ENCODE results near the gene CCDC174.
"Not testable (repeated sequence)": the region's sequence is repeated elsewhere in the genome, so short reads cannot be mapped to it uniquely, and the experiment has no call there.

Gene CCDC174

DNA sequence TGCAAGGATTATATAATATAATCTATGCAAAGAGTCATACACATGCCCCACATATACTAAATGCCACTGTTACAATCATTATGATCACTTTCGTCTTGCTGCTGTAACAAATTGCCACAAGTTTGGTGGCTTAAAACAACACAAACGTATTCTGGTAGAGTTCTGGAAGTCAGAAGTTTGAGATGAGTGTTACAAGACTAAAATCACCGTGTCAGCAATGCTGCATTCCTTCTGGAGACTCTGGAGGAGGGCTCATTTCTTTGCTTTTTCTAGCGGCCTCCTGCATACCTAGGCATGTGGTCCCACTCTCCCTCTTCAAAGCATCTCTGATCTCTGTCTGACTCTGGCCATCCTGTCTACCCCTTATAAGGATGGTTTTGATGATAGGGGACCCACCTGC, 1.4 kb upstream of the CCDC174 start:
- Histone ChIP-seq H3K36me3 (replicated peaks in 1 of 2; ENCODE audit: control insufficient read depth in 2 of 2, insufficient read depth in 2 of 2, low read length in 2 of 2) (peaks cover 0 to 18% of the 10 kb centered on the region in 2 donors), H2BK5ac (ENCODE audit: low read length) (no peak overlapping the region), H3K4me2 (ENCODE audit: insufficient read depth, low read length, poor library complexity, severe bottlenecking) (no peak overlapping the region), H3K18ac (ENCODE audit: low read length) (no peak overlapping the region), H2AFZ (ENCODE audit: low read length) (no peak overlapping the region), H3K4me1 (ENCODE audit: control insufficient read depth in 2 of 2, insufficient read depth in 1 of 2, low read depth in 1 of 2, low read length in 2 of 2) (peaks cover 2 to 8% of the 10 kb centered on the region in 2 donors), H3K79me1 (ENCODE audit: low read depth, low read length) (peaks cover 5% of the 10 kb centered on the region), H3K9me3 (replicated peaks in 1 of 2; ENCODE audit: control insufficient read depth in 2 of 2, insufficient read depth in 1 of 2, low read depth in 1 of 2, low read length in 2 of 2) (no peaks in the 10 kb centered on the region), H4K91ac (ENCODE audit: low read depth, low read length, poor library complexity) (no peak overlapping the region), H3K4ac (ENCODE audit: low read length) (no peak overlapping the region), H3K9ac (ENCODE audit: low read depth, low read length, poor library complexity) (no peak overlapping the region), H2BK12ac (ENCODE audit: low read length) (no peak overlapping the region), H2AK5ac (ENCODE audit: low read depth, low read length) (no peak overlapping the region), H2BK120ac (ENCODE audit: low read depth, low read length) (no peak overlapping the region), H3K14ac (ENCODE audit: low read length) (no peak overlapping the region), H3K27ac (replicated peaks; ENCODE audit: low read length) (no peak overlapping the region), H3K23ac (ENCODE audit: low read depth, low read length, poor library complexity) (no peak overlapping the region), H3K27me3 (ENCODE audit: control insufficient read depth in 3 of 3, insufficient read depth in 3 of 3, low read depth in 1 of 3, low read length in 3 of 3) (no peaks in the 10 kb centered on the region), H2BK15ac (ENCODE audit: low read length) (no peak overlapping the region), H3K4me3 (ENCODE audit: low read length in 2 of 2) (no peak overlapping the region), H4K8ac (ENCODE audit: low read depth, low read length) (no peak overlapping the region)
- no peak for DNase-seq (ENCODE audit: low spot score)
- no CpG with 5 or more reads among the region's 4 CpGs for WGBS, 2 donors (ENCODE audit: extremely low coverage in 2 of 2, insufficient read length in 2 of 2, insufficient replicate concordance in 1 of 2)

DNA sequence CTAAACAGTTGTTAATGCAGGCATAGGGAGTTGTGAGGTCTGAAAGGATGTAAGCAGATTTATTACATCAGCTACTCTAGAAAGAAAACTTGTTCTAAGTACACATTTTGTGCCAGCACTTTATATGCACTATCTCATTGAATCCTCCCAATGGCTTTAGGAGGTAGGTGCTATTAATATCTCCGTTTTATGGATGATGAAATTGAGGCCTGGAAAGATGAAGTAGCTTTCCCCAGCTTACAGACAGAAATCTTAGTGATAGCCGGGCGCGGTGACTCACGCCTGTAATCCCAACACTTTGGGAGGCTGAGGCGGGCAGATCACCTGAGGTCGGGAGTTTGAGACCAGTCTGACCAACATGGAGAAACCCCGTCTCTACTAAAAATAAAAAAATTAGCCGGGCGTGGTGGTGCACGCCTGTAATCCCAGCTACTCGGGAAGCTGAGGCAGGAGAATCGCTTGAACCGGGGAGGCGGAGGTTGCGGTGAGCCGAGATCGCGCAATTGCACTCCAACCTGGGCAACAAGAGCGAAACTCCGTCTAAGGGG, 872 bp downstream of the CCDC174 start:
- not testable (repeated sequence) for H4K8ac ChIP-seq (ENCODE audit: low read depth, low read length)
- WGBS, 2 donors (ENCODE audit: extremely low coverage in 2 of 2, insufficient read length in 2 of 2, insufficient replicate concordance in 1 of 2) = no CpG with 5 or more reads among the region's 21 CpGs

DNA sequence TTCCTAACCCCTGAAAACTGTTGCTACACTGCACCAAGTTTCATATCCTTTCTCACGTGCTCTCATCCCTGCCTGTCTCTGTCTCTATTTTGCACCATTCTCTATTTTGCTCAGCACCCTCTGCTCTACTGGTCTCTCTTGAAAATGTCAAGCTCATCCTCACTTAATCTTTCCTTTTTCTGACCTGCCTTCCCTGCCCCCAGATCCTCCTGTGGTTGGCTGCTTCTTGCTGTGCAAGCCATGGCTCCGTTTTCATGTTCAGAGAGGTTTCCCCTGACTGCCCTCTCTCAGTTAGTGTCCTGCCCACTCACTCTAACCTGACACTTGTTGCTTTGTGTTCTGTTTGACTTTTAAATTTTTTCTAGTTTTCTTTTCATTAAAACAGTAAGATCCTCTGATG, 6.0 kb downstream of the CCDC174 start:
- H3K27ac ChIP-seq (replicated peaks; ENCODE audit: low read length) = no peak overlapping the region

More for the DNA sequence above, 872 bp downstream of the CCDC174 start:
- not testable (repeated sequence) for H2BK12ac ChIP-seq (ENCODE audit: low read length); H3K27ac ChIP-seq (replicated peaks; ENCODE audit: low read length); H2BK5ac ChIP-seq (ENCODE audit: low read length); H3K23ac ChIP-seq (ENCODE audit: low read depth, low read length, poor library complexity); H3K4me1 ChIP-seq (ENCODE audit: control insufficient read depth in 2 of 2, insufficient read depth in 1 of 2, low read depth in 1 of 2, low read length in 2 of 2); H2BK120ac ChIP-seq (ENCODE audit: low read depth, low read length); H2BK15ac ChIP-seq (ENCODE audit: low read length); DNase-seq (ENCODE audit: low spot score); H3K4ac ChIP-seq (ENCODE audit: low read length); H3K18ac ChIP-seq (ENCODE audit: low read length); H3K9ac ChIP-seq (ENCODE audit: low read depth, low read length, poor library complexity); H2AK5ac ChIP-seq (ENCODE audit: low read depth, low read length); H3K27me3 ChIP-seq (ENCODE audit: control insufficient read depth in 3 of 3, insufficient read depth in 3 of 3, low read depth in 1 of 3, low read length in 3 of 3); H3K9me3 ChIP-seq (replicated peaks in 1 of 2; ENCODE audit: control insufficient read depth in 2 of 2, insufficient read depth in 1 of 2, low read depth in 1 of 2, low read length in 2 of 2); H3K14ac ChIP-seq (ENCODE audit: low read length); H3K79me1 ChIP-seq (ENCODE audit: low read depth, low read length); H4K91ac ChIP-seq (ENCODE audit: low read depth, low read length, poor library complexity)
- H3K36me3 ChIP-seq (replicated peaks in 1 of 2; ENCODE audit: control insufficient read depth in 2 of 2, insufficient read depth in 2 of 2, low read length in 2 of 2) = peaks cover 4 to 41% of the 10 kb centered on the region in 2 donors
- peak overlapping the region; percentile 69 to 88 for H3K4me3 ChIP-seq (ENCODE audit: low read length in 2 of 2)
- peak overlapping the region; percentile 82 for H3K4me2 ChIP-seq (ENCODE audit: insufficient read depth, low read length, poor library complexity, severe bottlenecking)
- H2AFZ ChIP-seq (ENCODE audit: low read length) = peak overlapping the region; percentile 84

DNA sequence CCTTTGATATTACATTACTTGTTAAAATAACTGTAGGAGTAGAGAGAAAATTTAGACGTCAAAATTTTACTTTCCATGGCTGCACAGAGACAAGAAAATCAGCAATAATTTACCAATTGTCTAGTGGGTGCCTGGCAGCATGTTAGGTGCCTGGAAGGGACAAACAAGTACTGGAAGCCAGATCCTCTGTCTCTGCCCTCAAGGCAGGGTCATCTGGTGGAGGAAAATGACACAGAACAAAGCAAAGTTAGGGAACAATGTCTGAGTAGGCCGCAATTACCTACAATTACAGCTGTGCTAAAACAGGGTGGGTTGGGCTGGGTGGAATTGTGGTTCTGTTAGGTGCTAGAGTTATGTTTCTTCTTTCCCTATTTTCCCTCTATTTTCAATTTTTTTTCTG, 7.4 kb downstream of the CCDC174 start:
- H3K4me2 ChIP-seq (ENCODE audit: insufficient read depth, low read length, poor library complexity, severe bottlenecking) = no peak overlapping the region
- H3K14ac ChIP-seq (ENCODE audit: low read length) = no peak overlapping the region
- no peak overlapping the region for H3K18ac ChIP-seq (ENCODE audit: low read length)
- no peak overlapping the region for H3K4me3 ChIP-seq (ENCODE audit: low read length in 2 of 2)
- DNase-seq (ENCODE audit: low spot score) = no peak
- no peak overlapping the region for H2BK120ac ChIP-seq (ENCODE audit: low read depth, low read length)
- H3K9me3 ChIP-seq (replicated peaks in 1 of 2; ENCODE audit: control insufficient read depth in 2 of 2, insufficient read depth in 1 of 2, low read depth in 1 of 2, low read length in 2 of 2) = no peaks in the 10 kb centered on the region
- H3K27ac ChIP-seq (replicated peaks; ENCODE audit: low read length) = no peak overlapping the region
- no peak overlapping the region for H2AFZ ChIP-seq (ENCODE audit: low read length)
- H2AK5ac ChIP-seq (ENCODE audit: low read depth, low read length) = no peak overlapping the region
- WGBS, 2 donors (ENCODE audit: extremely low coverage in 2 of 2, insufficient read length in 2 of 2, insufficient replicate concordance in 1 of 2) = no CpG with 5 or more reads among the region's 2 CpGs
- no peak overlapping the region for H3K23ac ChIP-seq (ENCODE audit: low read depth, low read length, poor library complexity)
- no peaks in the 10 kb centered on the region for H3K4me1 ChIP-seq (ENCODE audit: control insufficient read depth in 2 of 2, insufficient read depth in 1 of 2, low read depth in 1 of 2, low read length in 2 of 2)
- H3K4ac ChIP-seq (ENCODE audit: low read length) = no peak overlapping the region
- H4K91ac ChIP-seq (ENCODE audit: low read depth, low read length, poor library complexity) = no peak overlapping the region
- no peak overlapping the region for H4K8ac ChIP-seq (ENCODE audit: low read depth, low read length)
- no peaks in the 10 kb centered on the region for H3K27me3 ChIP-seq (ENCODE audit: control insufficient read depth in 3 of 3, insufficient read depth in 3 of 3, low read depth in 1 of 3, low read length in 3 of 3)
- H3K9ac ChIP-seq (ENCODE audit: low read depth, low read length, poor library complexity) = no peak overlapping the region
- no peak overlapping the region for H2BK15ac ChIP-seq (ENCODE audit: low read length)
- H2BK12ac ChIP-seq (ENCODE audit: low read length) = no peak overlapping the region
- no peaks in the 10 kb centered on the region for H3K79me1 ChIP-seq (ENCODE audit: low read depth, low read length)
- peaks cover 32 to 99% of the 10 kb centered on the region in 2 donors for H3K36me3 ChIP-seq (replicated peaks in 1 of 2; ENCODE audit: control insufficient read depth in 2 of 2, insufficient read depth in 2 of 2, low read length in 2 of 2)
- H2BK5ac ChIP-seq (ENCODE audit: low read length) = no peak overlapping the region

More for the DNA sequence above, 6.0 kb downstream of the CCDC174 start:
- H3K4me2 ChIP-seq (ENCODE audit: insufficient read depth, low read length, poor library complexity, severe bottlenecking) = no peak overlapping the region
- no peak overlapping the region for H2BK15ac ChIP-seq (ENCODE audit: low read length)
- H3K14ac ChIP-seq (ENCODE audit: low read length) = no peak overlapping the region
- no peak overlapping the region for H3K4ac ChIP-seq (ENCODE audit: low read length)
- H3K23ac ChIP-seq (ENCODE audit: low read depth, low read length, poor library complexity) = no peak overlapping the region
- no peaks in the 10 kb centered on the region for H3K9me3 ChIP-seq (replicated peaks in 1 of 2; ENCODE audit: control insufficient read depth in 2 of 2, insufficient read depth in 1 of 2, low read depth in 1 of 2, low read length in 2 of 2)
- no peak overlapping the region for H3K4me3 ChIP-seq (ENCODE audit: low read length in 2 of 2)
- H4K8ac ChIP-seq (ENCODE audit: low read depth, low read length) = no peak overlapping the region
- no peaks in the 10 kb centered on the region for H3K27me3 ChIP-seq (ENCODE audit: control insufficient read depth in 3 of 3, insufficient read depth in 3 of 3, low read depth in 1 of 3, low read length in 3 of 3)
- H2BK5ac ChIP-seq (ENCODE audit: low read length) = no peak overlapping the region
- DNase-seq (ENCODE audit: low spot score) = no peak
- no peak overlapping the region for H3K9ac ChIP-seq (ENCODE audit: low read depth, low read length, poor library complexity)
- H3K79me1 ChIP-seq (ENCODE audit: low read depth, low read length) = peaks cover 1% of the 10 kb centered on the region
- no peak overlapping the region for H3K18ac ChIP-seq (ENCODE audit: low read length)
- H2AK5ac ChIP-seq (ENCODE audit: low read depth, low read length) = no peak overlapping the region
- no peak overlapping the region for H2BK120ac ChIP-seq (ENCODE audit: low read depth, low read length)
- H3K4me1 ChIP-seq (ENCODE audit: control insufficient read depth in 2 of 2, insufficient read depth in 1 of 2, low read depth in 1 of 2, low read length in 2 of 2) = peaks cover 0 to 4% of the 10 kb centered on the region in 2 donors
- no peak overlapping the region for H2BK12ac ChIP-seq (ENCODE audit: low read length)
- no peak overlapping the region for H4K91ac ChIP-seq (ENCODE audit: low read depth, low read length, poor library complexity)
- WGBS, 2 donors (ENCODE audit: extremely low coverage in 2 of 2, insufficient read length in 2 of 2, insufficient replicate concordance in 1 of 2) = no CpG with 5 or more reads among the region's 2 CpGs
- peaks cover 29 to 92% of the 10 kb centered on the region in 2 donors for H3K36me3 ChIP-seq (replicated peaks in 1 of 2; ENCODE audit: control insufficient read depth in 2 of 2, insufficient read depth in 2 of 2, low read length in 2 of 2)
- no peak overlapping the region for H2AFZ ChIP-seq (ENCODE audit: low read length)

All from neuronal stem cell (in vitro differentiated cells).